ENCODE measurements around the gene WBP4. TPM values are rescaled to one million over a fixed set of nuclear protein-coding genes. Genes with fewer than 3 reads are reported as not detected.
A peak's percentile ranks its signal among the peaks of the same experiment; 100 is the strongest.

The WBP4 gene
- total RNA-seq (2021; ENCODE audit: unreplicated experiment), result 10.0 TPM
- polyA plus RNA-seq (2012; ENCODE audit: insufficient read length), result 8.9 TPM
- percentile 86 among the genes with signal in this experiment for Bru-seq, nascent RNA
- percentile 82 among the genes with signal in this experiment for BruChase-seq, experiment 1, labeled RNA remaining after a 2-hour chase
- percentile 76 among the genes with signal in this experiment for BruChase-seq, experiment 2, labeled RNA remaining after a 6-hour chase
- long read RNA-seq, transcript WBP4-201 (10 exons, 2,623 nt), result major isoform, 12 of 34 reads
- long read RNA-seq, partial matches to known transcripts, result 16 of 34 reads
- long read RNA-seq, other reads (novel, unspliced or antisense), result 6 of 34 reads

- Histone ChIP-seq H3K4me3 (ENCODE audit: low read depth in 2 of 2, low read length in 2 of 2) (peak within 1 kb of the TSS; percentile 82 to 88), H3K9me3 (ENCODE audit: control insufficient read depth, insufficient read depth, low read depth, low read length) (no peaks in the 10 kb centered on the region), H3K4me1 (ENCODE audit: control insufficient read depth, insufficient read depth, low read length) (peaks cover 34% of the 10 kb centered on the region), H3K27ac (ENCODE audit: low read length) (peak within 1 kb of the TSS; percentile 98), H3K27me3 (ENCODE audit: control insufficient read depth, insufficient read depth, low read length) (no peaks in the 10 kb centered on the region), H3K36me3 (ENCODE audit: control insufficient read depth, insufficient read depth, low read length) (peaks cover 24% of the 10 kb centered on the region)
- DNase-seq (ENCODE audit: low read depth, low spot score), result peak; percentile 73
- BruUV-seq (replicated peaks), result no TSS peak
- intact Hi-C loops (cut with micrococcal nuclease; ENCODE audit: unreplicated experiment), result no loop called here
- ChIA-PET CTCF (no interaction called here), POLR2A (interaction anchor here (0.6 to 1.1 kb wide), 3 partner anchors 18 to 597 kb away, joined by 3 to 5 read pairs (median 4); no protein-coding TSS in a partner anchor)
- ATAC-seq, result peak; percentile 85
- TF ChIP-seq SIN3A (IDR thresholded peaks at IDR 0.05; ENCODE audit: borderline replicate concordance, insufficient read depth, low read depth, low read length) (peak; percentile 61; the same call in 1 of the 2 replicates), TCF7L2 (IDR thresholded peaks at IDR 0.05; ENCODE audit: low read depth, low read length) (0 out of 2 replicates have a peak, but pooled peaks have one; percentile 34), CTCF (IDR thresholded peaks at IDR 0.05) (no peak), POLR2AphosphoS5 (IDR thresholded peaks at IDR 0.05; ENCODE audit: low read depth, low read length) (peak; percentile 78)
- in situ Hi-C loops (cut with HindIII; ENCODE audit: low pct_unique_long_range_greater_than_20kb, low sequenced_read_pairs), result no loop called here
Observed at GRCh38 chr13:41061075-41061913, at the start of gene WBP4. WBP4 (plus strand) TSS chr13:41061509; CDS start chr13:41061674, 165 bp downstream.

- Histone ChIP-seq H3K27me3 (ENCODE audit: control insufficient read depth, insufficient read depth, low read length) (no peaks in the 10 kb centered on the region), H3K36me3 (ENCODE audit: control insufficient read depth, insufficient read depth, low read length) (no peaks in the 10 kb centered on the region), H3K9me3 (ENCODE audit: control insufficient read depth, insufficient read depth, low read depth, low read length) (no peaks in the 10 kb centered on the region), H3K27ac (ENCODE audit: low read length) (no peak overlapping the region), H3K4me1 (ENCODE audit: control insufficient read depth, insufficient read depth, low read length) (peaks cover 21% of the 10 kb centered on the region), H3K4me3 (ENCODE audit: low read depth in 2 of 2, low read length in 2 of 2) (no peak overlapping the region)
- in situ Hi-C loops (cut with HindIII; ENCODE audit: low pct_unique_long_range_greater_than_20kb, low sequenced_read_pairs), result no loop called here
- ChIA-PET POLR2A (no interaction called here), CTCF (interaction anchor here (0.7 kb wide), 1 partner anchor 66 kb away, joined by 8 read pairs; no protein-coding TSS in a partner anchor)
- ATAC-seq (no peak), DNase-seq (ENCODE audit: low read depth, low spot score) (no peak)
- intact Hi-C loops (cut with micrococcal nuclease; ENCODE audit: unreplicated experiment), result no loop called here
- BruUV-seq (replicated peaks), result no TSS peak
- TF ChIP-seq POLR2AphosphoS5 (IDR thresholded peaks at IDR 0.05; ENCODE audit: low read depth, low read length) (no peak), SIN3A (IDR thresholded peaks at IDR 0.05; ENCODE audit: borderline replicate concordance, insufficient read depth, low read depth, low read length) (no peak), CTCF (IDR thresholded peaks at IDR 0.05) (no peak), REST (IDR thresholded peaks at IDR 0.05; ENCODE audit: insufficient read depth in 1 of 2, low read depth in 2 of 2, low read length in 1 of 2) (no peak), TCF7L2 (IDR thresholded peaks at IDR 0.05; ENCODE audit: low read depth, low read length) (no peak)
Observed at GRCh38 chr13:41012536-41012935, 48.8 kb upstream of the WBP4 start.

All from Panc1 (cell line).